Activated CD8-positive, alpha-beta memory T cell treated with anti-CD3 and anti-CD28 coated beads, Interleukin-2, amount 50 U/mL, for 48 hours (primary cell): ENCODE measurements around the gene UXS1.

ENCODE experiments used
- DNase-seq: peaks from one replicate; pipeline ENCODE4 v3.0.0-alpha.2; 2020

UXS1 gene

DNA sequence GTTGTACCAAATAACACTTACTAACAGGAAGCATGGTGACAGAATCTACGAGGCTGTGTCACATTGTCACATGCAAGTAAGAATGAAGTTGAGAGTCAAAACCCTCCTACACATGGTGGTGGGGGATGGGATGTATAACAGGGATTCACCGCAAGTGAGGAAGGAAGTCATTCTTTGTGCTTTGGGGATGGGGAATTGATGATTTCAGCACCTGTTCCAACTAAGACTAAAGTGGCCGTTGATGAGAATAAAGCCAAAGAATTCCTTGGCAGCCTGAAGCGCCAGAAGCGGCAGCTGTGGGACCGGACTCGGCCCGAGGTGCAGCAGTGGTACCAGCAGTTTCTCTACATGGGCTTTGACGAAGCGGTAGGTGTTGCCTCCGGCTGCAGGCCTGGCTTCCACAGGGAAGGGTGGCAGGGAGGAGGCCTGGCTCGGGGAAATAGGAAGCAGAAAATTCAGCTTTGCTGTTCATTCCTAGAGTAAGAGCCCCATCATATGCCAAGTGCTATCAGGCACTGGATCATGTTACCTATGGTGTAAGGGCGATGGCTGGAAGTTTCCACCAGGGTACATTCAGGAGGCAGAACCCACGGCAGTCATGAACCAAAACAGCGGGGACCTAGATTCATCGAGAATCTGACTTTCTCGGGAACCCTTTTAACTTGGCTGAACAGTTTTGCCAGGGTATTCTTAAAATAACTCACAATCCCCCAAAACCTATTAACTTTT is 120.3 kb downstream of the UXS1 start:
- no peak for DNase-seq

DNA sequence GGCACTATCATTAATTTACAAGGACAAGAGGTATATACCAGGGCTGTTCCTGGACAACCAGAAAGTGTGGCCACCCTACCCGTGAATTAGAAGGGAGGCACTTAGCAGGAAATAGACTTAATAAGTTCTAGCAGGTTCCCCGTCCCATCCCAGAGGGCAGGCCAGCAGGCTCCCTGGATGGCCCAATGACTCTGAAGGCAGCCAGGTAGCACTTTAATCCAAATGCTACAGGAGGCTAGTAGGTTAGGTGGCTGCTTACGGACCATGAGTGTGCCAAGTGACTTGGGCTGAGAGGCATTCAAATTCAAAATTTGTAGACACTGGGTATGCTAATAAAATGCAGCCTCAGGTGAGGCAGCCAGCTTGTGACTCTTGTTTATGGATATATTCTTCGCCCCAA is 123.9 kb downstream of the UXS1 start:
- DNase-seq: no peak

DNA sequence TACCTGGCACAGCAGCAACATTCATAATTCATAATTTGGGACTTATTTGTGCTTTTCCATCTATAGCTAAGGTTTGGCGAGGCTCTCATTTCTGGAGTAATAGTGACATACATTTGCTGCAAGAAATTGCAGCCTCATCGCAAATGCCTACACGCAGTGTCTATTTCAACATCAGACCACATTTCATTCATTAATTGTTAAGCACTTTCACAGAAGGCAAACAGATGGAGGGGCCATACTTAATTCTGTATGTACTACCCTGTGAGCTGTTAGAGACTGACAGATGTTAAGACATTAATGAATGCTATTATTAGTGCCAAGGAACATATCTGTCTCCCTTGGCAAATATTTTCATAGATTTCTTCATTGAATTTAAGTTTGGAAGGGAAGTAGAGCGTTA is 125.7 kb downstream of the UXS1 start:
- no peak for DNase-seq

DNA sequence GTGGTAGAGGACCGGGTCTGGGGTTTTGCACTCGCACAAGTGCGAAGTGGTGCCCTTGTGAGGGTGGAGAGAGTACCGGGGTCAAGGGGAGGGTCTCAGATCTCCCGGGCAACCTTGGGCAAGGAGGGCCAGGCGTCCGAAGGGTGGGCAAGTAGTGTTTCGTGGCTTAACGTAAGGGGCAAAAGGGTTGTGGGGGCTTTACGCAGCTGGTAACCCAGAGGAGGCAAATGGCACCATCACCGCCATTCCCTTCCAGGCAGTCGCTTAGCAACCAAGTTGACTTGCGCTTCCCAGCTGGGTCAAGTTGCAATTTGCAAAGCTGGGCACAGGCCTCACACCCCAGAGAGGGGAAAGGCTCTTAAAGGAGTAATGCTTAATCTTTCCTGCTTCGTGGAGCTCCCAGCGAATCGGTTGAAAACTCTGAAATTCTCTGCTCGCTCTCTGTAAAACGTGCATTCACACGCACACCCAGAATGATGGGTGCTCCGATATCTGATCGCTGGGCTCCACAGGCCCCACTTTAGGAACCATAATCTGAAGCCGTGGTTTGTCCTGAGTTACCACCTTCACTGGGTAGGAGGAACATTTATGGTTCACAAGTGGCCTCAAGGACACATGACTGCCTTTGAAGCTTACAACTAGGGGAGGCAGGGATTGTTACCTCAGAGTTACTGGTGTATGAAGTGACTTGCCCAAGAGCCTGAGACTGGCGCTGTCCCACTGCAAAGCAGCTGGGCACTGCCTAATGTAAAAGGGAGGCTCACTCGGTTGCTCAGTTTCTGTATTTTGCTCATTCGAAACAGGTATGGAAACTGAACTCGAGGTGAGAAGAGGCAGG is 127.9 kb downstream of the UXS1 start:
- no peak for DNase-seq

DNA sequence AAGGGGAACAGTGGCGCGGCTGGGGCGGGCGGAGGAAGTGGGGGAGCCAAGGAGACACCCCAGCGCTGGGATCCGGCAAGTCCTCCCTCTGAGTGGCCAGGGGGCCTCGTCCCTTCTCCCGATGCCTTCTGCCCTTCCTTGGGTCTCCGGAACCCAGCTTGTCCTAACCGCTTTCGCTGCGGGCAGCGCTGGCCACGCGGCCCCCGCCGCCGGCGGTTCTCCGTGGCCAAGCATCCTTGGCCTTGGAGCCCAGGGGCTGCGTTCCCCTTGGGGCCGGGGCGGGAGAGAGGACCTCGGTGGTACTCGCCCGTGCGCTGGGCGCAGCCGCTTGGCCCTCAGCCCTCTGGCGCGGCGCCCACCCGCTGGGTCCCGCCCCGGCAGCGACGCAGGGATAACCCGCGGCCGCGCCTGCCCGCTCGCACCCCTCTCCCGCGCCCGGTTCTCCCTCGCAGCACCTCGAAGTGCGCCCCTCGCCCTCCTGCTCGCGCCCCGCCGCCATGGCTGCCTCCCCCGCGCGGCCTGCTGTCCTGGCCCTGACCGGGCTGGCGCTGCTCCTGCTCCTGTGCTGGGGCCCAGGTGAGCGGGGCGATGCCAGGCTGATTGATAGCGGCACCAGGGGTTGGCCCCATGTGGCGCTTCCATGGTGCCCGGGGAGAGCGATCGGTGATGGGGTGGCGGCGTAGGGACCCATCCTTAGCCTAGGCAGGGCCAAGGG is 128.7 kb downstream of the UXS1 start:
- DNase-seq: peak; percentile 61

DNA sequence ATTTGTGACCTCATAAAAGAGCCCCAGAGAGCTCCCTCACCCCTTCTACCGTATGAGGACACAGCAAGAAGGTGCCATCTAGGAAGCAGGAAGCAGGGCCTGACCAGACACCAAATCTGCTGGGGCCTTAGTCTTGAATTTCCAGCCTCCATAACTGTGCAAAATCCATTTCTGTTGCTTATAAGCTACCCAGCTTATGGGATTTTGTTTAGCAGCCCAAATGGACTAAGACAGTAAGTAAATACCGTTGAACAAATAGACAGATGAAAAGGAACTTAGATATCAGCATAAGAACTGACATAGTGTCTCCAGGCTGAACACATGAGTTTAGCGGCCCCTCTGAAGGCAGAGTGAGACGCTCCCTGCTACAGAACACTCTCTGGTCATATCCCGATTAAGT is 130.9 kb downstream of the UXS1 start:
- no peak for DNase-seq

DNA sequence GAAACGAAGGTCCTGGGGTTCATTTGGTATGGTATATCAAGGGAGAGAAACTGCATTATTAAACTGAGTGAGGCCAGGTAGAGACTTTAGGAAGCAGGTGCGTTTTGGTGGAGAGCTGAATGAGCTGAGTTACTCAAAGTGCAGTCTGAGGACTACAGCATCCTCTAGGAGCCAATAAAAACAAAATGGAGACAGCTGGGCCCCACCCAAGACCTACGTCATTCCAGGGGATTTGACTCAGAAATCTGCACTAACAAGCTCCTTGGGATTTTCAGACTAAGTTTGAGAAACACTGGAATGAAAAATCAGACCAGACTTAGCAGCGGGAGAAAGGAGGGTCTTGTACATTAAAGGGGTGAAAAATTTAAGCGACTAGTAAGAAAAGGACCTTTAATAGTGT is 131.5 kb downstream of the UXS1 start:
- no peak for DNase-seq

DNA sequence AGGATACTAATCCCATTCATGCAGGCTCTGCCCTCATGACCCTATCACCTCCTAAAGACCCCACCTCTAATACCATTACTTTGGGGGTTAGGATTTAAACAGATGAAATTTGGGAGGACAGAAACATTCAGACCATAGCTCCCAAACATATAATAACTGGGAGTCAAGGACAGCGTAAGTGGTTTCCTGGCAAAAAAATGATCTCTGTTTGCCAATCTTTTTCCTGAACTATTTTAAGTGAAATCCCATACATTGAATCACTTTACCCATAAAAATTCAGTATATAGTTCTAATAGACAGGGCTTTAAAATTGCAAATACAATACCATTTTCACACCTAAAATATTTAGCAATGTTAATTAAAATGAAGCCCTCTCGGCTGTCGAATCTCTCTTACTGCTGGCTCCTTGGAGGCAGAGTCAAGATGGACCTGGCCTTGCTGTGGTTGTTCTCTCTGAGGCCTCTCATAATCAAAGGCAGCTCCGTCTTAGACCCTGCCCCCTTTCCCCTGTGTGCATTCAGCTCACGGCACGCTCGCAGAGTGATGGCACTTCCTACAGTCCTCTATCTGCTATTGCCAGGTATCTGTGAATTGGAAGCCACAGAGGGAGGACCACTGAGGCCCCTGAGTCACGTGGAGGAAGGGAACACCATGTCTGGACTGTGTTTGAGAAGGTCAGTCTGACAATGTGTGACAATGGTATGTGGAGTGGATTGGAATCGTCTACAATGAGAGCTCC is 132.3 kb downstream of the UXS1 start:
- DNase-seq: no peak

DNA sequence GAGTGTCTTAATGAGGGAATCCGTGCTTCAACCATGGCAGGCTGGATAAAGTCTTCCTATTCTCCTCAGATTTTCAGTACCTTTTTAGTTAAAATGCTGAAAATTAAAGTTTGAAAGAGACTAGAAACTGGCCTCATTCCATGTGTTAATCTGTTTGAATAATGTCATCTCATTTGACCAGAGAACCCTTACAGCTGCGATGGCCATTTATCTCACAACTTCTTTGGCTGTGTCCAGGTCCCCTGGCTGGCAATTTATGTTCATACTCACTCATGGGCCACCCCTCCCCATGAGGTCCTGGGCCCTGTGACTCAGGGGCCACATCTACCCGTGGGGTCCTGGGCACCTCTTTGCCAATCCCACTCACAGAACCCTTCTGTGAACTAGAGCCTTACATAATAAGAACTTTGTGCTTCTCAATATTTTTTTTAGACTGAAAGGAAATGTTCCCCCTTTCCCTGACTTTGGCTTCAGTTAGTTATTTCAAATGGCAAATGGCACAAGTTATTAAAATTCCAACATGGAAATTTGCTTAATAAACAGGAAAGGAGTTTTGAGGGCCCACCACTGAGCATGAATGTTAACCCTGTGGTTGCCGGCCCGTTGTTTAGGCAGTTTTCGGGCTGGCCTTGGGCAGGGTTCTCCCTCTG is 134.6 kb downstream of the UXS1 start:
- no peak for DNase-seq

DNA sequence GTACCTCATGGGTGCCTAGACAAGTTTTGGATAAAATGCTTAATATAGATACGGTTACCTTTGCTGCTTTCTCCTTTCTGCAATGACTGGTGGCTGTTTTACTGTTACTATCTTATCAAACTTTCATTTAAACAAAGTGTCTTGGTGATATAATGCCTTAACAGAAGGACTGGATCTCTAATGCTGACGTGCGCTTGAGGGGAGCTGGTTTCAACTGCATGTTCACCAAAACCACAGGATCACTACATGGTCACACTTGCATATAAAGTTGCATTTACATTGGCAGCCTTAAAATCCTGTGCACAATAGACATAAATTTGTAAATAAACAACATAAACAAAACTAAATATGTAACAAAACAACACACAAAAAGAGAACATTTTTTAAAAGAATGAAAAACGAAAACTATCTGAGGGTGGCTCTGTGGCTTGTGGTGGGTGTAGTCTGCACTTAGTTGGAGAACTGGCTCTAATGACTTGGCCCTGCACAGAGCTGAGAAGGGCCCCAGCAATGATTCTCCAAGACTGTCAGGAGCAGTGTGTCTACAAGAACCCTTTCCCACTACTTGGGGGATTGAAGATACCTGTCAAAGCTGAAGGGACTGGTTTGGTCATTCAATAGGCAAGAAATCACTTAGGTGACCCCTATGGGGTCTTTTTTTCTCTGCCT is 135.5 kb downstream of the UXS1 start:
- no peak for DNase-seq

DNA sequence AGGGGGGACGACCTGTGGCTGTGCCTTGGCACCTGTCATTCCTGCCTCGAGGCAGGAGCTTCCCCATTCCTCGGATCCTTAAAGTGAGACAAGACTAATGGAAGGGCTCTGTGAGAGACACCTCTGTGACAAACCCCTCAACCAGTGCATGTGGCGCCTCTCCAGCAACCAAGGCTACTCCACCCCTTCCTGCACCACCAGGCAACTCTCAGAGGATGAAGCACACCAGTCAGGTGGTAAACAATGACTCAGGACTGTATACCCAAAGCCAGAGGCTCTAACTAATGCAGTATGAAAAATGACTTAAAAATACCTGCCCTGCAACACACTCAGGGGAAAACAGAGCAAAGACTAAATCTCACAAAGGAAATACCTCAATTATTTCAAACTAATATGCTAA is 136.9 kb downstream of the UXS1 start:
- no peak for DNase-seq

DNA sequence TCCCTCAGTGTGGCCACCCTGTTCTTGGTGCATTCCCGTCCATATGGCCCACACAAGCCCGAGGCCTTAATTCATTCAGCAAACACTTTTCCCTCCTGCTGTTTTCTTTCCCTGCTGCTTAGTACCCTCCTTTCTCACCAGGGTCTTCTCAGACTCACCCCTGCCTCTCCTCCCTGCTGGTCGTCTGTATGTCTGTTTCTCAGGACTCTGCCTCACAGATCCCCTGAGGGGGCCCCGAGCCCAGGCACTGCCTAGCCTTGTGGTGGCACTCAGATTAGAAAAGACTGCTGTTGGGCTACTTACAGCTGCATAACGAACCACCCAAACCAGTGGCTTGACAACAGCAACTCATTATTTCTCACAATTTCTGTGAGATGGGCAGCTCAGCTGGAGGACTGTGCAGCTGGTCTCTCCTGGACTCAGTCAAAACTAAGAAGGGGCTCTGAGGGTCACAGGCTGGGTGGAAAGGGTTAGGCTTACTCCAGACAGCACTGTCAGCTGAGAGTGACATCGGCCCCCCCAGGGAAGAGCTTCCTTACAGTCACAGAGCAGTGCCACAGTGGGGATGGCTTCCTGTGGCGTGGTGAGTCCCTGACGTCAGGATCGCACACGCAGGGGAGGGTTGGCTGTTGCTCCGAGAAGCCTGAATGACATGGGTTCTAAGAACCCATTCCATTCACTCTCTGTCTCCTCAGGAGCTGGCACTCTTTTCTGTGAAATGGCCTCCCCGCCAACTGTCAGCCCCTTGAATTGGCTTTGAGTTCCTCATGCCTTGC is 139.0 kb downstream of the UXS1 start:
- DNase-seq: no peak

DNA sequence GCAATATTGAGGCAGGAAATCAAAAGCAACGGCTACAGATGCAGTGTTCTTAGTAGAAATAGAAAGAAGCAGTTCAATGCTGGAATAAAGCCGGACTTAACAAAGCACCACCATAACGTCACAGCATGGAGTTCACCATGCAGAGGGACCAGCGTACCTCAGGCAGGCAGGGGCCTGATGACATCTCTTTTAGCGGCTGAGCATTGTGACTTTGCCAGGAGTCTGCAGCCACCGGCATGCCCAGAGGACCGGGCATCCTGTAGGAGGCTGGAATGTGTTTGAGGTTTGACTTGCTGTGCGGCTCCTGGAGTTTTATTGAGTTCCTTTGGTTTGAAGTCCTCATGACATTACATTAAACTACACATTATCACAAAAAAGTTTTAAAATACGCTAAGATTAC is 139.8 kb downstream of the UXS1 start:
- no peak for DNase-seq

DNA sequence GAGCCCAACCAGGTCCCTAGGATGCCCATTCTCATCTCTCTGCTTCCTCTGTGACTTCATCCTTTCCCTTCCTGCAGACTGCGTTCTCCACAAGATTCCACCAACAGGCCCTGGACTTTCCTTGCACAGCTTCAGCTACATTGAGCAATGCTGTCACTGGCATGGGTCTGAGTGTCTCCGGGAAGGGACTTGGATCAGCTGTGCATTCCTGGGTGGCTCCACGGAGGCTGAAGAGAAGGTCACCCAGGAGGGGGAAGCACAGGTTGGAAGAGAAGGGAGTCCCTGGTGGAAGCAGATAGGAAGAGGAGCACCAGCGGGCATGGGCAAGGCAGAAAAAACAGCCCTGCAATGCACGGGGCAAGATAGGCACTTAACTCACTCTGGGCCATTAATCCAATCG is 140.5 kb downstream of the UXS1 start:
- no peak for DNase-seq

DNA sequence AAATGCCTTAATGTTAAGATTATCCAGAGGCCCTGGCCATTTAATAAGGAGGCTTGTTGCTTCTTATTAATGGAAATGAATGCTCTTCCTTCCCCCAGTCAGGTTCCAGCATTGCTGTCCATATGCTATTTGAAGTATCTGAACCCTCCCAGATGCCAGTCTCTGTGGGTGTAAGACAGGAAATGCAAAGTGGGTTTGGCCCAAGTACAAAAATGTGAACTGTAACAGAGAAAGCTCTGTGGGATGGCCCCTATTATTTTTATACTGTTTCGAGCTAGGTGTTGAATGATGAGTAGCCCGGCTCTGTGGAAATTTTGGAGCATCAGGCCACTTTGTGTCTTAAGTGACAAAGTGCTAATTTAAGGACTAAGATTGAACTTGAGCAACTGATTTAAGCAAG is 141.0 kb downstream of the UXS1 start:
- DNase-seq: no peak

DNA sequence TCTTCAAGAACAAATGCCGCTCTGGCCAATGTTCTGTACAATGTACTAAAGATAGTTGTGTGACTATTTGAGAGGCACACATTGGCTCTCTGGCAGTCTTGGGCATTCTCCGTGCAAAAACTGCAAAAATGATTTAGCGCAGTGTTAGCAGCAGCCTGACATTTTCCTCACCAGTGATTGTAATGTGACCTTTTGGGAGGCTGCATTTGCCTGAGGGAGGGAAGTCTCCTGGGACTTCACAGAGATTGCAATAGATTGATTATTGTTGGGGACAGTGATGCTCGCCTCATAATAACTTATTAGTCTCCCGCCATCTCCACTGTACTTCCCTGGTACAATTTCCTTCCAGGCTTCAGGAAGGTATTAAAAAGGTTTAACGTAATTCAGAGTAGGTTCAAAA is 149.2 kb downstream of the UXS1 start:
- DNase-seq: no peak

DNA sequence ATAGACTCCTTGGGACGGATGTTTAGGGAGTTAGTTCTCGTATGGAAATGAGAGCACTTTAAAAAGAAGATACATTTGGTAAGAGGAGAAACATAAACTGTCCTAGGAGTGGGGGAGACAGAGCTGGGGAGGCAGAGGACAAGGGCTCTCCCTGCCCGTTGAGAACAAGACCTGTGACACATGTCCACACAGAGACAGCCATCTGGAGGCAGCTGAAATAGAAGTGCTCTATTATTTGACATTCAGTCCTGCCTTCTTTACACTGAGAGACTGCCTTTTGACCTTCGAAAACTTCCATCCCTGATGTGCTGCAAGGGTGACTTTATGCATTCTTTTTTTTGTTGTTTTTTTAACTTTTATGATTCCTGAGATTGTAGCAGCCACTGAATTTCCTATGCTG is 150.1 kb downstream of the UXS1 start:
- DNase-seq: no peak
